GM12878 (cell line): ENCODE measurements around the gene NFIX. TPM values are rescaled to one million over a fixed set of nuclear protein-coding genes. Genes with fewer than 3 reads are reported as not detected.

ENCODE experiments used
- ATAC-seq: fragments of 200-7000 bp; cut with Tn5 transposase; 3 replicates; pipeline ENCODE4 v1.9.1; 2020; ENCODE audit warnings: mild to moderate bottlenecking, moderate library complexity
- BruUV-seq: library from RNA; stranded (reverse); fragments of 400-500 nt; replicated peaks from 2 replicates; lab custom pipeline; 2021; lab: Mats Ljungman, UMichigan
- CTCF ChIA-PET: fragments of 300-600 bp; sonication (Branson Sonifier 250); formaldehyde crosslinking; extraction: SDS; loops from one replicate; lab custom pipeline; 2021; ENCODE audit warnings: inconsistent platforms; lab: Yijun Ruan, JAX
- POLR2A ChIA-PET: fragments of 350-600 bp; formaldehyde crosslinking; extraction: SDS; loops from one replicate; lab custom pipeline; 2021; ENCODE audit warnings: inconsistent platforms; lab: Charles Lee
- RAD21 ChIA-PET: fragments of 300-600 bp; sonication (Branson Sonifier 250); formaldehyde crosslinking; loops from one replicate; lab custom pipeline; 2023; ENCODE audit warnings: antibody characterized with exemption; ENCODE audit not compliant: unreplicated experiment; lab: Charles Lee
- SMC1A ChIA-PET: fragments of 300-600 bp; sonication (Branson Sonifier 250); formaldehyde crosslinking; loops from one replicate; lab custom pipeline; 2023; ENCODE audit not compliant: unreplicated experiment, uncharacterized antibody; lab: Charles Lee
- DNase-seq: peaks from one replicate; pipeline ENCODE4 v3.0.0-alpha.2; 2011; ENCODE audit warnings: low read depth, low spot score
- FAIRE-seq: peaks from 3 replicates; lab custom pipeline; 2011; peaks lifted over from hg19 to GRCh38; lab: Jason Lieb, UNC
- H2AFZ ChIP-seq: 2 replicates; pipeline ENCODE4 v1.6.0; 2011; ENCODE audit warnings: low read depth, low read length, control low read depth; ENCODE audit not compliant: control insufficient read depth
- H3K27ac ChIP-seq: 2 replicates; pipeline ENCODE4 v1.5.1; 2011; ENCODE audit warnings: control low read depth; ENCODE audit not compliant: control insufficient read depth, insufficient read depth
- H3K27me3 ChIP-seq, 2 experiments: replicated peaks in 1 of 2; 2 replicates each; pipeline versions ENCODE4 v1.6.0 to v1.6.1; 2011; ENCODE audit warnings: low read length in 1 of 2; ENCODE audit not compliant: control insufficient read depth in 2 of 2, insufficient read depth in 2 of 2
- H3K36me3 ChIP-seq, 2 experiments: 2 replicates each; pipeline ENCODE4 v1.5.1; 2011; ENCODE audit warnings: low read length in 1 of 2; ENCODE audit not compliant: control insufficient read depth in 2 of 2, insufficient read depth in 2 of 2
- H3K4me1 ChIP-seq: 2 replicates; pipeline ENCODE4 v1.6.1; 2011; ENCODE audit warnings: mild to moderate bottlenecking, low read length, moderate library complexity, mixed read lengths; ENCODE audit not compliant: control insufficient read depth, insufficient read depth
- H3K4me2 ChIP-seq: 2 replicates; pipeline ENCODE4 v1.6.0; 2011; ENCODE audit warnings: control low read depth; ENCODE audit not compliant: control insufficient read depth, insufficient read depth
- H3K4me3 ChIP-seq: fragments of 200-600 bp; sonication (generic); 2 replicates; pipeline ENCODE4 v1.5.1; 2016
- H3K79me2 ChIP-seq: 2 replicates; pipeline ENCODE4 v1.6.0; 2011; ENCODE audit warnings: low read length; ENCODE audit not compliant: control insufficient read depth, insufficient read depth
- H3K9ac ChIP-seq: 2 replicates; pipeline ENCODE4 v1.8.0; 2011; ENCODE audit warnings: low read length, control low read depth, mixed read lengths; ENCODE audit not compliant: control insufficient read depth, insufficient read depth
- H3K9me3 ChIP-seq: replicated peaks from 3 replicates; pipeline ENCODE4 v1.5.1; 2011; ENCODE audit warnings: mild to moderate bottlenecking, low read length; ENCODE audit not compliant: control insufficient read depth, insufficient read depth
- H4K20me1 ChIP-seq: 2 replicates; pipeline ENCODE4 v1.6.0; 2011; ENCODE audit not compliant: control insufficient read depth, insufficient read depth
- BCL11A ChIP-seq: IDR thresholded peaks from 2 replicates; pipeline ENCODE4 v1.6.1; 2011; ENCODE audit warnings: low read depth, low read length
- NFYB ChIP-seq: IDR thresholded peaks from 2 replicates; pipeline ENCODE4 v1.6.1; 2011; ENCODE audit warnings: low read depth, mild to moderate bottlenecking, low read length, improper control_type of control experiment, moderate library complexity; ENCODE audit not compliant: insufficient read depth
- POLR2AphosphoS5 ChIP-seq: IDR thresholded peaks from 2 replicates; pipeline ENCODE4 v1.6.1; 2011; ENCODE audit warnings: mild to moderate bottlenecking, low read length, inconsistent platforms
- SMAD1 ChIP-seq: fragments of 450-650 bp; IDR thresholded peaks from 2 replicates; pipeline ENCODE4 v1.6.1; 2018; ENCODE audit warnings: mild to moderate bottlenecking, low read depth; ENCODE audit not compliant: partially characterized antibody
- SREBF1 ChIP-seq: IDR thresholded peaks from 2 replicates; pipeline ENCODE4 v1.6.1; 2012; ENCODE audit warnings: mild to moderate bottlenecking, low read length
- SUPT20H ChIP-seq: IDR thresholded peaks from 2 replicates; pipeline ENCODE4 v1.6.1; 2011; ENCODE audit warnings: low read depth, mild to moderate bottlenecking, low read length, moderate library complexity, borderline replicate concordance; ENCODE audit not compliant: control insufficient read depth
- YY1 ChIP-seq: IDR thresholded peaks from 2 replicates; pipeline ENCODE4 v1.6.1; 2011; ENCODE audit warnings: low read depth, mild to moderate bottlenecking, low read length
- ZZZ3 ChIP-seq: IDR thresholded peaks from 2 replicates; pipeline ENCODE4 v1.6.1; 2011; ENCODE audit warnings: low read depth; ENCODE audit not compliant: control insufficient read depth, insufficient read length
- WGBS: methylation state at CpG from one replicate; pipeline ENCODE4 v1.1.6; 2016; ENCODE audit warnings: low lambda C conversion rate; ENCODE audit not compliant: insufficient replicate concordance, insufficient coverage; ENCODE audit errors: missing lambda C conversion rate; 5-methylcytosine and 5-hydroxymethylcytosine counted together
- in situ Hi-C: fragments of 300-500 bp; cut with MboI; formaldehyde crosslinking; loops from 9 replicates; pipeline ENCODE4 v1.14.3; 2018; ENCODE audit warnings: mixed read lengths
- intact Hi-C: fragments of 100-400 bp; cut with micrococcal nuclease; formaldehyde crosslinking; loops from one replicate; pipeline ENCODE4 v1.14.2; 2022; ENCODE audit not compliant: unreplicated experiment
- polyA plus RNA-seq, 11 experiments: library from polyadenylated mRNA; depleted of rRNA in 4 of 11; unstranded in 6 of 11; stranded (reverse) in 5 of 11; fragments of >200 nt; fragmentation: Nextera tagmentation in 4 of 11; fragmentation: Illumina TruSeq in 1 of 11; extraction: Ambion mirVana in 4 of 11; extraction: Trizol in 1 of 11; gene quantifications; 1 replicate in 1 of 11; 2 replicates in 10 of 11; pipeline versions ENCODE4 v1.2.1 to v1.2.3, GENCODE V29; 2011 to 2016; ENCODE audit warnings: inconsistent platforms in 2 of 11, missing spikeins in 2 of 11, low read depth in 1 of 11
- total RNA-seq, 4 experiments: library from RNA; depleted of rRNA in 3 of 4; stranded (reverse); fragments of >200 nt in 3 of 4; fragmentation: Illumina TruSeq in 1 of 4; extraction: Trizol in 1 of 4; gene quantifications; 2 replicates each; pipeline versions ENCODE4 v1.2.1 to v1.2.3, GENCODE V29; 2013 to 2021
- TF ChIP-seq, protein P1 (sequence below): fragments of 450-650 bp; IDR thresholded peaks from 2 replicates; pipeline ENCODE4 v1.6.1; 2017; ENCODE audit warnings: borderline replicate concordance
- TF ChIP-seq, protein P2 (sequence below): fragments of 450-650 bp; formaldehyde crosslinking; IDR thresholded peaks from 2 replicates; pipeline ENCODE4 v1.5.0; 2022; ENCODE audit warnings: mild to moderate bottlenecking, missing genetic modification characterization

The NFIX gene
- total and polyA plus RNA-seq, 10 of the 15 experiments (the other 5 are each of a cell fraction or from before 2014, with no cell fraction given): 0.02 to 2.2 (median 0.28) TPM

DNA sequence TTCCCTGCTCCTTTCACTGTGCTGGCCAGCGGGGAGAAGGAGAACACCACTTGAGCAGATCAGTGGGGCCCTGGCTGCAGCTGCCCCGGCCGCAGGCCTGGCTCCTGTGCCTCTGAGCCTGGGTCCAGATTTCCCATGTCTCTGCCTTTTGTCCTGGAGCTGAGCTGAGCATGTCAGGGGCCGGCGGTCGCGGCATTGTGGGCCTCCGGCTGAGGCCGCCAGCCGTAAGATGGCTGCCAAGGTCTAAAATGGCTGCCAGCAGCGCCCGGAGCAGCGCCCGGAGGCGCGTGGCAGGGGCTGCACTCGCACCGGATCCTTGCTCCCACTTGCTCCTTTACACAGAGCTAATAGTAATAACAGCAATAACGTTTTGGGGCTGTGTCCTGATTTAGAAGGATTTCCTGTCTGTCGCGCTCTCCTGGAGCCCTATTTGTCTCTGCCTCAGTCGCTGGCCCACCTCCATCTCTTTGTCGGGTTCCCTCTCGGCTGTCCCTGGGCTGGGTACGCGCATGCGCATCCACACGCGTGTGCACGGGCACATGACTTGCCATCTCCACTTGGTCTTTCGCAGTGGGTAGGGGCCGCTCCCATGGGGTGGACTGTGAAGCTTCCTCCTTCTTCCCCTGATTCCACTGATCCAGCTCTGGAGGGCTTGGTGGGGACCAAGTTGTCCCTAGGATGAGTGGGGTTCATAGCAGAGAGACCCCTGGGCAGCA is 75.3 kb downstream of the NFIX start:
- H3K9ac ChIP-seq: no peak overlapping the region
- no peak overlapping the region for H3K27ac ChIP-seq
- RAD21 ChIA-PET: interaction anchor here (0.8 to 1.4 kb wide), 2 partner anchors 9 to 93 kb away, joined by 3 to 4 read pairs; no protein-coding TSS in a partner anchor
- no peak overlapping the region for H3K4me3 ChIP-seq
- no peak for TF ChIP-seq SUPT20H
- TF ChIP-seq YY1: peak; percentile 56; the same call in 1 of the 2 replicates
- ATAC-seq: no peak
- H3K4me1 ChIP-seq: no peaks in the 10 kb centered on the region
- no TSS peak for BruUV-seq
- intact Hi-C loops: no loop called here
- no peaks in the 10 kb centered on the region for H3K79me2 ChIP-seq
- H2AFZ ChIP-seq: no peak overlapping the region
- FAIRE-seq: no peak
- peaks cover 0 to 1% of the 10 kb centered on the region in 2 experiments; a peak in 3 of 4 replicates for H3K27me3 ChIP-seq
- no peaks in the 10 kb centered on the region for H4K20me1 ChIP-seq
- CTCF ChIA-PET: interaction anchor here (0.6 to 2.2 kb wide), 5 partner anchors 9 to 174 kb away, joined by 3 to 14 read pairs (median 4); no protein-coding TSS in a partner anchor
- POLR2A ChIA-PET: no interaction called here
- WGBS: 56% methylated on average over 32 of the region's 32 CpGs
- SMC1A ChIA-PET: no interaction called here
- H3K36me3 ChIP-seq: no peaks in the 10 kb centered on the region
- H3K9me3 ChIP-seq: no peaks in the 10 kb centered on the region
- in situ Hi-C loops: no loop called here
- no peak overlapping the region for H3K4me2 ChIP-seq
- no peak for DNase-seq

DNA sequence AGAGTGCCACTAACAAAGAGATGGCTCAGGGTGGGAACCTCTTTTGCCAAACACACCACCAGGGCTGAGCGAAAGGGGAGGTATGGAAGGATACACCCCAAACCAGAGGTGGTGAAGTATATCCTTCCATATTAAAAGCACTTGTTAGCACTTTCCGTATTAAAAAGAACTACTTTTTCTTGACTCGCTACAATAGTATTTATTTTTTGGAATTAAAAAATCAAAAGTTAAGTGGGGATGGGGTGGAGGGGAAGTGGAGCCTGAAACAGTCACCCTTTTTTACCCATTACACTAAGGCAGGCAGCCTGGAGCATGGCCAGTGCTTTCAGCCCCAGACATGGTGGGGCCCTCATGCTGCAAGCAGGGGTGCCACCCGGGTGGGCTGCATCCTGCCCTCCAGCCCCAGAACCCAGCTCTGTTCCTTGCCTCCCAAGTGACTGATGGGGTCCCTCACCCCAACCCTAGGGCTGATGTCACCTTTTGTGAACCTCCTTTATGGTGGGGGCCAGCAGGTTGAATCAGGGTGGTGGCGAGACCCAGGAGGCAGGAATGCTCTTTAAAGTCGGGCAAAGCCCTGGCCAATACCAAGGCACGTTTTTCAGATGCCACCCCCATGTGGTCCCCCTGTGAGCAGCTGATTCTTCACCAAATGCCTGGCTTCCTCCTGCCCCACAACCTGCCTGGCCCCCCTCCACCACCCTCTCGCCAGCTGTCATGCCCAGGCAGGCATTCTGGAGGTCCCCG is 76.3 kb downstream of the NFIX start:
- H3K4me3 ChIP-seq: no peak overlapping the region
- TF ChIP-seq SREBF1: no peak
- TF ChIP-seq POLR2AphosphoS5: no peak
- TF ChIP-seq BCL11A: no peak
- no peak for TF ChIP-seq ZZZ3
- TF ChIP-seq SMAD1: no peak
- TF ChIP-seq, protein P1, sequence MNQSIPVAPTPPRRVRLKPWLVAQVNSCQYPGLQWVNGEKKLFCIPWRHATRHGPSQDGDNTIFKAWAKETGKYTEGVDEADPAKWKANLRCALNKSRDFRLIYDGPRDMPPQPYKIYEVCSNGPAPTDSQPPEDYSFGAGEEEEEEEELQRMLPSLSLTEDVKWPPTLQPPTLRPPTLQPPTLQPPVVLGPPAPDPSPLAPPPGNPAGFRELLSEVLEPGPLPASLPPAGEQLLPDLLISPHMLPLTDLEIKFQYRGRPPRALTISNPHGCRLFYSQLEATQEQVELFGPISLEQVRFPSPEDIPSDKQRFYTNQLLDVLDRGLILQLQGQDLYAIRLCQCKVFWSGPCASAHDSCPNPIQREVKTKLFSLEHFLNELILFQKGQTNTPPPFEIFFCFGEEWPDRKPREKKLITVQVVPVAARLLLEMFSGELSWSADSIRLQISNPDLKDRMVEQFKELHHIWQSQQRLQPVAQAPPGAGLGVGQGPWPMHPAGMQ: no peak
- TF ChIP-seq, protein P2, sequence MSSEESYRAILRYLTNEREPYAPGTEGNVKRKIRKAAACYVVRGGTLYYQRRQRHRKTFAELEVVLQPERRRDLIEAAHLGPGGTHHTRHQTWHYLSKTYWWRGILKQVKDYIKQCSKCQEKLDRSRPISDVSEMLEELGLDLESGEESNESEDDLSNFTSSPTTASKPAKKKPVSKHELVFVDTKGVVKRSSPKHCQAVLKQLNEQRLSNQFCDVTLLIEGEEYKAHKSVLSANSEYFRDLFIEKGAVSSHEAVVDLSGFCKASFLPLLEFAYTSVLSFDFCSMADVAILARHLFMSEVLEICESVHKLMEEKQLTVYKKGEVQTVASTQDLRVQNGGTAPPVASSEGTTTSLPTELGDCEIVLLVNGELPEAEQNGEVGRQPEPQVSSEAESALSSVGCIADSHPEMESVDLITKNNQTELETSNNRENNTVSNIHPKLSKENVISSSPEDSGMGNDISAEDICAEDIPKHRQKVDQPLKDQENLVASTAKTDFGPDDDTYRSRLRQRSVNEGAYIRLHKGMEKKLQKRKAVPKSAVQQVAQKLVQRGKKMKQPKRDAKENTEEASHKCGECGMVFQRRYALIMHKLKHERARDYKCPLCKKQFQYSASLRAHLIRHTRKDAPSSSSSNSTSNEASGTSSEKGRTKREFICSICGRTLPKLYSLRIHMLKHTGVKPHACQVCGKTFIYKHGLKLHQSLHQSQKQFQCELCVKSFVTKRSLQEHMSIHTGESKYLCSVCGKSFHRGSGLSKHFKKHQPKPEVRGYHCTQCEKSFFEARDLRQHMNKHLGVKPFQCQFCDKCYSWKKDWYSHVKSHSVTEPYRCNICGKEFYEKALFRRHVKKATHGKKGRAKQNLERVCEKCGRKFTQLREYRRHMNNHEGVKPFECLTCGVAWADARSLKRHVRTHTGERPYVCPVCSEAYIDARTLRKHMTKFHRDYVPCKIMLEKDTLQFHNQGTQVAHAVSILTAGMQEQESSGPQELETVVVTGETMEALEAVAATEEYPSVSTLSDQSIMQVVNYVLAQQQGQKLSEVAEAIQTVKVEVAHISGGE (CRISPR knock-in tag): no peak
- TF ChIP-seq NFYB: no peak

More for the DNA sequence above, 76.3 kb downstream of the NFIX start:
- SMC1A ChIA-PET: no interaction called here
- in situ Hi-C loops (no loop called here), intact Hi-C loops (no loop called here)
- H3K9me3 ChIP-seq: no peaks in the 10 kb centered on the region
- CTCF ChIA-PET: interaction anchor here (1.4 to 2.2 kb wide), 2 partner anchors 10 to 40 kb away, joined by 4 to 14 read pairs; no protein-coding TSS in a partner anchor
- no TSS peak for BruUV-seq
- no peaks in the 10 kb centered on the region for H4K20me1 ChIP-seq
- no peak overlapping the region for H3K9ac ChIP-seq
- no peak overlapping the region for H3K27ac ChIP-seq
- H2AFZ ChIP-seq: no peak overlapping the region
- POLR2A ChIA-PET: no interaction called here
- ATAC-seq (no peak), DNase-seq (no peak), FAIRE-seq (no peak)
- H3K4me2 ChIP-seq: no peak overlapping the region
- RAD21 ChIA-PET: no interaction called here
- no peaks in the 10 kb centered on the region for H3K79me2 ChIP-seq
- H3K27me3 ChIP-seq: peaks cover 0 to 1% of the 10 kb centered on the region in 2 experiments; a peak in 3 of 4 replicates
- WGBS: 30% methylated on average over 9 of the region's 9 CpGs
- H3K4me1 ChIP-seq: no peaks in the 10 kb centered on the region
- no peaks in the 10 kb centered on the region for H3K36me3 ChIP-seq
